Epidermal melanocyte (primary cell): ENCODE results near the gene ZFAND2B.
"Not testable (repeated sequence)": the region's sequence is repeated elsewhere in the genome, so short reads cannot be mapped to it uniquely, and the experiment has no call there.

ENCODE experiments used
- DNase-seq: peaks from one replicate; pipeline ENCODE4 v3.0.0; 2011; ENCODE audit warnings: low spot score; ENCODE audit not compliant: insufficient read length

ZFAND2B gene

GRCh38 chr2:219250049-219250781 lies 43.6 kb downstream of the ZFAND2B start:
- no peak for DNase-seq

DNA sequence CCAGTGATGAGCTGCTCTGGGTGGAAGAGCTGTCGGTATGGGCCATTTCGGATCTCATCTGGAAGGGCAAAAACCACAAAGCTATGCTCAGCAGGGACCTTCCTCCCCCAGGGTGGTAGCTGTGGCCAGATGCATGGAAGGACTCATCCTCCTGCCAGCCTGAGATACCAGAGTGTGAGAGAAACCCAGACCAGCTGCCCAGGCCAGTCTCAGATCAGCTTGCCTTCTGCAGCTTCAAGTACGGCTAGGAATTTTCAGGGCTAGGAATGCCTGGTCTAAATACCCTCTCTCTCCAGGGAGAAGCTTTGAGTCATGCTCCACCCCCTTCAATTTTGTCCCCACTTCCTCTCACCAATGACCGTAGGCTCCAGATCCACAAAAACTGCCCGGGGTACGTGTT lies 45.1 kb downstream of the ZFAND2B start:
- no peak for DNase-seq

GRCh38 chr2:219252084-219252483 lies 45.5 kb downstream of the ZFAND2B start:
- no peak for DNase-seq

- no peak for DNase-seq
Observed at GRCh38 chr2:219252570-219252899, 46.0 kb downstream of the ZFAND2B start.

- no peak for DNase-seq
Observed at GRCh38 chr2:219252900-219253752, 46.5 kb downstream of the ZFAND2B start, which contains the start of gene TUBA4B. Gene TUBA4B (plus strand): TSS chr2:219253243. CDS start chr2:219253408, 165 bp downstream.

GRCh38 chr2:219253753-219254589 lies 47.4 kb downstream of the ZFAND2B start, which contains the start of gene TUBA4A:
Gene TUBA4A (minus strand): TSS chr2:219253918. CDS start chr2:219253858, 60 bp downstream.
- DNase-seq, result peak; percentile 79

- no peak for DNase-seq
Observed at GRCh38 chr2:219254590-219255201, 48.1 kb downstream of the ZFAND2B start.

- not testable (repeated sequence) for DNase-seq
Observed at GRCh38 chr2:219258942-219259341, 52.4 kb downstream of the ZFAND2B start.
